Right hindlimb (tissue), 1 donor: ENCODE results near the gene PKLR.
A peak's percentile ranks its signal among the peaks of the same experiment; 100 is the strongest.
"Not testable (repeated sequence)": the region's sequence is repeated elsewhere in the genome, so short reads cannot be mapped to it uniquely, and the experiment has no call there.

ENCODE experiments used
- DNase-seq: peaks from one replicate; pipeline ENCODE4 v3.0.0-alpha.2; 2018

Gene PKLR

DNA sequence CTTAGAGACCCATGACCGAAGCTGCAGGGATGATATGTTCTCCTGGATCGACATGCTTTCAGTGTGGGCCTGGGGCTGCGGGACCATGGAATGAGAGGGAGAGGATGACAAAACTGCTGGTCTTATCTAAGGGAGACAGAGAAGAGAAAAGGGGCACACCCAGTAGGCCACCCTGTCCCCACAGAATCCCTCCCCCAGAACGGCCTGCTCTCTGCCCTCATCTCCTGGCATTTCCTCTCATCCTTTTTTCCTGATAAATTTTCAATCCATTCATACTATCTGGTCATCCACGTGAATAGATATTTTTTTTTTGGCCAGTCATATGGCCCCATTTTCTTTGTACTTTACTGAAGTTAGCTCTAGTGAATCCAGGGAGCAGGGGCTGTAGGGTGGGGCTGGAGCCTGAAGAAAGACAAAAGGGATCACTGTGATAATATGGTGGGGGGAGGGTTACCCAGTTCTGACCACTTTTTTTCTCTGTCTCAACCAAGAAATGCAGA, at the start of gene PKLR:
Gene PKLR (minus strand): TSS at position 97 of the 500 bp plus-strand sequence. CDS start 43 bp downstream, at position 54.
- DNase-seq: no peak

DNA sequence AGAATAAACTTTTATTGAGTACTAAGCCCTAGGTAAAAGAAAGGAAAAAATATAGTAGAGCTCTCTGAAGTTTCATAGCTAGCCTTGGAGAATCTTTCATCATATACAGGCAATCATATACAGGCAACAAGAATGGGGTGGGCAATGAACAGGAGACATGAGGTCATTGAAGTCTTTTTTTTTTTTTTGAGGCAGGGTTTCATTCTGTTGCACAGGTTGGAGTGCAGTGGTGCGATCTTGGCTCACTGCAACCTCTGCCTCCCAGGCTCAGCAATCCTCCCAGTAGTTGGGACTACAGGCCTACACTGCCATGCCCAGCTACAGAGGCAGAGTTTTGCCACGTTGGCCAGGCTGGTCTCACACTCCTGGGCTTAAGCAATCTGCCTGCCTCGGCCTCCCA, 41.6 kb upstream of the PKLR start:
- no peak for DNase-seq

DNA sequence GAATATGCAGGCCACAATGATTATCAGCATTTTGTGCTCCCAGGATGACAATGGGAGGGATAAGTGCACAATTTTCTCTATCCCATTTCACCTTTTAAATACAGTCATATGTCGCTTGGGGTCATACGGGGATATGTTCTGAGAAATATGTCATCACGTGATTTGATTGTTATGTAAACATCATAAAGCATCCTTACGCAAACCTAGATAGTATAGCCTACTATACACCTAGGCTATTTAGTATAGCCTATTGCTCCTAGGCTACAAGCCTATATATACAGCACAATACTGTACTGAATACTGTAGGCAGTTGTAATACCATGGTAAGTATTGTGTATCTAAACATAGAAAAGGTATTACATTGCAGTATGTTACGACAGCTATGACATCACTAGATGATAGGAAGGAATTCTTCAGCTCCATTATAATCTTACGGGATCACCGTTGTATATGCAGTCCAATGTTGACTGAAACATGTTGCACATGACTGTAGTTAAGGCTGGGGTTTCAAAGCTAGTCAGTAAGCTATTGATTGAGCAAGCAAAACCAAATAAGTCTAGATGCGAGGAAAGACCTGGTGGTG, 38.4 kb upstream of the PKLR start:
- DNase-seq: no peak

DNA sequence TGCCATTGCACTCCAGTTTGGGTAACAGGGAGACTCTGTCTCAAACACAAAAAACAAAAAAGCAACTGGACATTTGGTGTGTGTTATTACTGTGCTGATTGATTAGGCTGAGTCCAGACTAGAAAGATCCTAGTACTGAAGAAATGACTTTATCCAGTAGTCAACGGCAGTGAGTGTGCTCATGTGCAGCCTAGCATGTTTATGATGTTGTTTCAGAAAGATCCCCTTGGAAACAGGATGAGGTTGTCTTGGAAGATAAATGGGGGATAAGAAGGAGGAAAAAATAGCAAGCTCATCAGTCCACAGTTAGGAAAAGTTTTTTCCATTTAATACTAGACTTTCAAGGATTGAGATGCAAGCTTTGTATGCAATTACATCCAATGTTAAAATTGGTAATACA, 33.7 kb upstream of the PKLR start:
- no peak for DNase-seq

DNA sequence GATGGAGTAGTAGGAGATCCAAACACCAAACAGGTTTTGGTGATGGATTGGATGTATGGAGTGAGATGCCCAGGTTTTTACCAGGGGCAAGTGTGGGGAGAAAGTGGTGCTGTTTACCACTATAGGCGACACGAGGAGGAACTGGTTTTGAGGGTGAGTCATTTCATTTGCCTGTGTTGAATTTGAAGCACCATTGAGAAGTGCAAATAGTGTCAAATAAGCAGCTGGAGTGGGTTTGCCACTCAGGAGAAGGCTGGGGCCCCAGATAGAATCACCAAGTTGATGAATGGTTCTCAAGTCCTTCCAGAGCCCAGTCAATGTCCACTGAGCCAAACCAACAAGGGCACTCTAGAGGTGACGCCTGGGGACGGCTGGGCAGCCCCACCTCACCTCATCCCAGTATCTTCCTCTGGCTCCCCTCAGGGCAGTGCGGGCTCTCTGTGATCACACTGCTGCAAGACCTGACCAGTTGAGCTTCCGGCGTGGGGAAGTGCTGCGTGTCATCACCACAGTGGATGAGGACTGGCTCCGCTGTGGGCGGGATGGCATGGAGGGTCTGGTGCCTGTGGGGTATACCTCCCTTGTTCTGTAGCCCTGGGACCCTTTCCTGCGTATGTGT, 28.9 kb upstream of the PKLR start:
- no peak for DNase-seq

DNA sequence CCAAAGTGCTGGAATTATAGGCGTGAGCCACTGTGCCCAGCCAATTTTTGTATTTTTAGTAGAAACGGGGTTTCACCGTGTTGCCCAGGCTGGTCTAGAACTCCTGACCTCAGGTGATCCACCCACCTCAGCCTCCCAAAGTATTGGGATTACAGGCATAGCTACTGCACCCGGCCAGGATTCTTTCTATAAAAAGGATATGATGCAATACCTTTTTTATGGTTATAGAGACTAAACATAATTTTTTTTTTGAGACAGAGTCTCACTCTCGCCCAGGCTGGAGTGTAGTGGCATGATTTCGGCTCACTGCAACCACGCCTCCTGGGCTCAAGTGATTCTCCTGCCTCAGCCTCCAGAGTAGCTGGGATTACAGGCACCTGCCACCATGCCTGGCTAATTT, 27.6 kb upstream of the PKLR start:
- not testable (repeated sequence) for DNase-seq

DNA sequence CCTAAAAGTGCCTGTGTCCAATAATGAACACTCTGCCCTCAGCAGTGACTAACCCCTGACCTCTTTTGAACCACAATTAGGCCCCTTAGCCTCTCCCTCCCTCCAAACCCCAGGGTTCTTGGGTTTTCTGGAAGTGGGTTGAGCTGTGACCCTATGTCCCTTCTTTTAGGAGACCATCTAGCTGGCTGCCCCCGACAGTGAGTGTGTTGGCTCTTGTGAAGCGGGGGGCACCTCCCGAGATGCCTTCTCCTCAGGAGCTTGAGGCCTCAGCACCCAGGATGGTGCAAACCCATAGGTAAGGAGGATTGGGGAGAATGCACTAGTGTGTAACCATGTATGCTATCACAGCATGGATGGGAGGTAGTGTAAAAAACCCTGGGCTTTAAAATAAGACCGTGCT, 26.7 kb upstream of the PKLR start:
- no peak for DNase-seq

DNA sequence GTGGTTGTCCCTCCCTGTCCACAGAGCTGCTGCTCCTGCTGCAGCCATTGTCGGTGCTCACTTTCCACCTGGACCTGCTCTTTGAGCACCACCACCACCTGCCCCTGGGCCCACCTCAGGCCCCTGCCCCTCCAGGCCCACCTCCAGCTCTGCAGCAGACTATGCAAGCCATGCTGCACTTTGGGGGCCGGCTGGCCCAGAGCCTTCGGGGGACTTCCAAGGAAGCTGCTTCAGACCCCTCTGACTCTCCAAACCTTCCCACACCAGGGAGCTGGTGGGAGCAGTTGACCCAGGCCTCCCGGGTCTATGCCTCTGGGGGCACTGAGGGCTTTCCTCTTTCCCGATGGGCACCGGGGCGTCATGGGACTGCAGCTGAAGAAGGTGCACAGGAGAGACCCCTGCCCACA, 25.4 kb upstream of the PKLR start:
- no peak for DNase-seq

DNA sequence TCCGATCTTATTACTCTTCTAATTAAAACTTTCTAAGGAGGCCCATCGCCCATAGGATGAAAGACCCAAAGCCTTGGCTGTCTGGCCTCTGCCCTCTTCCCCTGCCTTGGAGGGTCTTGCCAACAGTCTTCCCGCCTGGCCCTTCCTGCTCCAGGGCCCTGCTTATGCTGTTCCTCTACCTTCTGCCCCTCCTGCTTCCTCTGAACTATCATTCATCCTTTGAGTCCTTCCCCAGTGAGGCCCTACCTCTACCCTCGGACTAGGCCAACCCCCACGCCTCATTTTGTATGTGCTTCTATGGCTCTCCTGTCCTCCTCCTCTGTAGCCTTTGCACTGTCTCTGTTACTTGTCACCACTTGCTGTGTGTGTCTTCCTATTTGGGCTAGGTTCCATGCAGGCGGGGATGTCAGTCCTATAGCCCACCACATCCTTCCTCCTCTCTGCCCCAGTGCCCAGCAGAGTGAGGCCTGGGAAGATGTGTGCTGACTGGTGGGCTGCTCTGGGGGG, 24.8 kb upstream of the PKLR start:
- no peak for DNase-seq

DNA sequence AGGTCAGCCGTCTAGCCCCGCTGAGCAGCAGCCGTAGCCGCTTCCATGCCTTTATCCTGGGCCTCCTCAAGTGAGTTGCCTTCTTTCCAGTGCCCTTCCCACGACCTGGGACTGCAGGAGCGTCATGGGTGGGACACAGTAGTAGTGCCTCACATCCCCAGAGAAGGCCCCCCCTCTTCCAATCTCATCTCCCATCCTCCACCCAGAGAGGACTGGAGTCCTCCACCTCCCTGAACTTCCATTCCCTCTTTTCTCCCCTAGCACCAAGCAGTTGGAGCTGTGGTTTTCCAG, 24.3 kb upstream of the PKLR start:
- no peak for DNase-seq

DNA sequence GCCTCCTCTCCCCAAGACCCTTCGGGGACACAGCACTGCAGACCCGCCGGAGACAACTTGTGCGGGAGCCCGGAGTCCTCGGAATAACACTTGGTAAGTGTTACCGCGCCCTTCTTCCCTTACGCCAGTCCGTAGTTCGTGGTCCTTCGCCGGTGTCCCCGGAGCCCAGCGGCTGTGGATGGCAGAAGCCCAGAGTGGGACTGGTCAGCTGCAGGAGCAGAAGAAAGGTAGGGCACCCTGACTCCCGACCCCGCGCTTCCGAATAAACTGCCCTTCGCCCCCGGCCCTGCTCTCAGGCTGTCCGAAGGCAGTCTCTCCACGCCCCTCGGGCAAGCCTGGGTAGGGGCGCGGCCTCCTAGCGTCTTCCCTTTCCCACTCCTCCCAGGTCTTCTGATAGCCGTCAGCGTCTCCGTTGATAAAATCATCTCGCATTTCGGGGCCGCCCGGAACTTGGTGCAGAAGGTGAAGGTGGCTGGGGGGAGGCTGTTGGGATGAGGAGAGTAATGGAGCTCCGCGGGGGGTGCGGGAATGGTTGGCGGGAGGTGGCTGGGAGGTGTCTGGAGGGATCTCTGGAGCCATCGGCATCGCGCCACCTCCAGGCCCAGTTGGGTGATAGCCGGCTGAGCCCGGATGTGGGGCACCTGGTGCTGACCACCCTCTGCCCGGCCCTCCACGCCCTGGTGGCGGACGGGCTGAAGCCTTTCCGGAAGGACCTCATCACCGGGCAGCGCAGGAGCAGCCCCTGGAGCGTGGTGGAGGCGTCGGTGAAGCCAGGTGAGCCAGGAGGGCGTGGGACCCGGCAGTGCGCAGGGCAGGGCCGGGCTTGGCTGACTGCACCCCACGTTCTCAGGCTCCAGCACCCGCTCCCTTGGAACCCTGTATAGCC, 23.7 kb upstream of the PKLR start:
- no peak for DNase-seq

DNA sequence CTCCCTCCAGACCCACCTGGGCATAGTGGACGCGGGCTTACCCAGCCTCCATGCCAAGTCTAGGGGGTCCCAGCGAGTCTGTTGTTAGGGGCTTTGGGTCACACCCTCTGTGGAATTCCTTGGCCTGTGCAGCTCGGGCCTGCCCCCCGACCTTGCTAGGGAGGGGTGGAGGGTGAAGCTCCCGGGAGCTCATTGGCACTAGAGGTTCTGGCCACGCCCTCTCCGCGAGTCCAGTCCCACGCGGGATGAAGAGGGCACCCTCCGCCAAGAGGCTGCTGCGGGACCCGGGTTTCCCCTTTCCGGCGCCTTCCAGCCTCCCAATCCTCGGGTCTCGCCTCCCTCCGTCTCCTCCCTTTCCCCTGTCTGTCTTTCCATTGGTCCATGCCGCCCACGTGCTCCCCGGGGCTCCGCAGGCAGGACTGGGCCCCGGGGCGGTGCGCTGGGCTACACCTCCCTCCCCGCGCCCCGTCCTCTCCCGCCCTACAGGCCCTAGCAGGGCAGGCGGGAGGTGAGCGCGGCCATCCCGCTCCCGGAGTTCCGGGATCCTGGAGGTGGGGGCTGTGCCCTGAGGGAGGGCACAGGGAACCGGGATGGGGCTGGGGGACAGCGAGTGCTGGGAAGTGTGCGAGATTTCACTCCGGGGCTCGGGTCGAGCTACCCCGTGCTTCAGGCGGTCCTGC, 22.9 kb upstream of the PKLR start:
- DNase-seq: peak; percentile 97

DNA sequence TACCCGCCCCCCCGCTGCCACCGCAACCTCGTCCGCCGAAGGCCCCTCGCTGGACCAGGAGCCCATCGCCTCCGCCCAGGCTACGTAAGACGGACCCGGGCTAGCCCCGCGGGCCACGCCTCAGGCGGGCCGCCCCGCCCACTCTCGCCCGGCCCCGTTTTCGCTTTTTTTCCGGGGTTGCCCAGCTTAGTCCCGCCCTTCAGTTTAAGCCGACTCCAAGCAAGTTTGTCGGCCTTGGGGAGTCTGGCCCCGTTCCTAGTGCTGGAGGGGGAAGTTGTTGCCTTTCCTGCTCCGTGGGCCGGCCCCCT, 22.4 kb upstream of the PKLR start:
- peak; percentile 95 for DNase-seq

DNA sequence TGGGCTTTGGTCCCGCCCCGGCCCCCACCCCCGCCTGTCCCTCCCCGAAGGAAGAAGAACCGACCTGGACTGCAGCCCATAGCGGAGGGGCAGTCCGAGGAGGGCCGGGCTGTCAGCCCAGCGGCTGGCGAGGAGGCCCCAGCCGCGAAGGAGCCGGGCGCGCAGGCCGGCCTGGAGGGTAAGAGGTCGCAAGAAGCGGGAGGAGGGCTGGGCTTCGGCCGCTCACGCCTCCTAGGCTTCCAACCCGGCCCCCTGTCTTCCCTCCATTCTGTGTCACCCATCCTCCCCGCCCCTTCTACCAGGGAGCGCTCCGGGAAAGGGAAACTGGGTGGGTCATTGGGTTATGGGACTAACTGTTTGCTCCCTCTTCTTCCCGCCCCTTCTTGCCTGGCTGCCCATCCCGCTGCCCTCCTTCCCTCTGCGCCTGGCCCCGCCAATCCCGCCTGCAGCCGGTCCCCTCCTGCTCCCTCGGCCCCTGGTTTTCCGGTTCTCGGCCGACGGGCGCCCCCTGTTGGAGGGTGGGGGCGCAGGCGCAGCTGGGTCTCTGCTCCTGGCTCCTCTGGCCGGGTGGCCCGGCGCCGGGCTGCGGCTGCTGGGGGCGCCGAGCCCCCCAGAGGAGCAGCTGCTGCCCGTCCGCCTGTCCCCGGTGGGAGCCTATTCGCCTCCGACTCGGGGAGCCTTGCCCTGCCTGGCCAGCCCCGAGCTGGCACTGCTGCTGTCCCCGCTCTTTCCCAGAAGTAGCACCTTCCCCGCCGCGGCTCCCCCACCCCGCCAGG, 21.9 kb upstream of the PKLR start:
- DNase-seq: peak; percentile 96

DNA sequence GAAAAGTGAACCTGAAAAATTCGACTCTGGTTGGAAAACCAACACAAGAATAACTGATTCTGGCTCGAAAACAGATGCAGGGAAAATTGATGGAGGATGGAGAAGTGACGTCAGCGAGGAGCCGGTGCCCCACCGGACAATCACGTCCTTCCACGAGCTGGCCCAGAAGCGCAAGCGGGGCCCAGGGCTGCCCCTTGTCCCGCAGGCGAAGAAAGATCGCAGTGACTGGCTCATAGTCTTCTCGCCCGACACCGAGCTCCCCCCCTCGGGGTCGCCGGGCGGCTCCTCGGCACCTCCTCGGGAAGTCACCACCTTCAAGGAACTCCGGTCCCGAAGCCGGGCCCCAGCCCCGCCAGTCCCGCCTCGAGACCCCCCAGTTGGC, 21.3 kb upstream of the PKLR start:
- no peak for DNase-seq

DNA sequence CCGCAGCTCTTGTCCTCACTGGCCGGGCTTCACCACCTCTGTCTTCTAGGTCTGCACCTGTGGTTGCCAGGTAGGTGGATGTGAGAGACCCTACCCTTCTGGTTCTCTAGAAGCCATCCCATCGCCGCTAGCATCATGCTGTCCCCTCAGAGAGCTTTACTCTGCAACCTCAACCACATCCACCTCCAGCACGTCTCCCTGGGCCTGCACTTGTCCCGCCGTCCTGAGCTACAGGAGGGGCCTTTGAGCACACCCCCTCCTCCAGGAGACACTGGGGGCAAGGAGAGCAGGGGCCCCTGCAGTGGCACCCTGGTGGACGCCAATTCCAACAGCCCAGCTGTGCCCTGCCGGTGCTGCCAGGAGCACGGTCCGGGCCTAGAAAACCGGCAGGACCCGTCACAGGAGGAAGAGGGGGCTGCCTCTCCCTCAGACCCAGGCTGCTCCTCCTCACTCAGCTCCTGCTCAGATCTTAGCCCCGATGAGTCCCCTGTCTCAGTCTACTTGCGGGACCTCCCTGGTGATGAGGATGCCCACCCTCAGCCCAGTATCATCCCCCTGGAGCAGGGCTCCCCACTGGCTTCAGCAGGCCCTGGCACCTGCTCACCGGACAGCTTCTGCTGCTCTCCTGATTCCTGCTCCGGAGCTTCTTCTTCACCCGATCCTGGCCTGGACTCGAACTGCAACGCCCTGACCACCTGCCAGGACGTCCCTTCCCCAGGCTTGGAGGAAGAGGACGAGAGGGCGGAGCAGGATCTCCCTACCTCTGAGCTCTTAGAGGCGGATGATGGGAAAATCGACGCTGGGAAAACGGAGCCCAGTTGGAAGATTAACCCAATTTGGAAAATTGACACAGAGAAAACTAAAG, 20.6 kb upstream of the PKLR start:
- peak; percentile 39 for DNase-seq

DNA sequence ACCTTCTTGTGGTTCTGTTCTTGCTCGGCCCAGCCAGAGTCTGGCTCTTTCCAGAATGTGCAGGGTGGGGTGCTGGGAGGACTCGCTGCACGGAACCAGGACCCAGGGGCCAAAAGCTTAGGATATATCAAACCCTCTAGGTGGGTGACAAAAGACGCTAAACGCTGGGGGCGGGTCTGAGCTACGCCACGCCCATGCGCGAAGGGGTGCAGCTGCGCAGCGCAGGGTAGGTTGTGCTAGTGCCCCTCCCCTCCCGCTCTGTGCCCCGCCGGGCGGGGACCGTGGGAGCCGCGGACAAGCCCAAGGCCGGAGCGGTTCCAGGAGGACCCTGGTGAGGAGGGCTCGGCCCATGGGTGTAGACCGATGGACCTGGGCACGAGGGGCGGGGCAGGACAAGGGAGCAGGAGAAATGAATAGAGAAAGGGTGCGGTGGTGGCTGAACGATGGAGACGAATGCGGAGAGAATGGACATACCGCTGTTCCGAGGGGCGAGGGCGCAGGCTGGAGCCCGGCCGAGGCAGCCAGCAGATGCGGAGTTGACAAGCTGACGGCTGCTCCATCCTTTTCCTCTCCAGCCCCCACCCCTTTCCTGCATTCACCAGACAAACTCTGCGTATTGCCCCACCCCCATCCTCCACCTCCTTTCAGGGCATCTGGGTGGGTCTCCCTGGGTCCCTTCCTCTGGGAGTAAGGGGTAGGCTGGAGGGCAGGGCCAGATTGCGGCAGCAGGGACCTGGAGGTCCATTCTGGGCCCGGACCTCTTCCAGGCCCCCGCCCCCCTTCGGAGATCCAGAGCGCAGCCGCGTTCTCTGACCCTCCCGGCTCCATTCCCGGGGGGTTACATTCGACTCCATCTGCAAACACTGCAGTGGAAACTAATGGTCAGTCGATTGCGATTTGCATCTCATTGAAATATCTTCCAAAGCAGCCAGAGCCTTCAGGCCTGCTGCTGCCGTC, 19.7 kb upstream of the PKLR start, which contains the start of gene RUSC1:
Gene RUSC1 (plus strand): TSS at position 234 of the 957 bp plus-strand sequence. CDS start 880 bp downstream, outside the sequence.
- DNase-seq: peak; percentile 89

DNA sequence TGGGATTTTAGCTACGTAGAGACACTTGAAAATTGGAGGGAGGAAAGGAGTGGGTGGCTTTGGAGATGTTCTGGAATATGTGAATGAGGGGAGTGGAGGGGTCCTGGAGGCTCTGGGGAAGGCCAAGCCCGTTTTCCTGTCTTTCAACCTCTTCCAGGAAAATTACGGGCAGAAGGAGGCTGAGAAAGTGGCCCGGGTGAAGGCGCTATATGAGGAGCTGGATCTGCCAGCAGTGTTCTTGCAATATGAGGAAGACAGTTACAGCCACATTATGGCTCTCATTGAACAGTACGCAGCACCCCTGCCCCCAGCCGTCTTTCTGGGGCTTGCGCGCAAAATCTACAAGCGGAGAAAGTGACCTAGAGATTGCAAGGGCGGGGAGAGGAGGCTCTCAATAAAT, 19.0 kb upstream of the PKLR start:
- DNase-seq: no peak

DNA sequence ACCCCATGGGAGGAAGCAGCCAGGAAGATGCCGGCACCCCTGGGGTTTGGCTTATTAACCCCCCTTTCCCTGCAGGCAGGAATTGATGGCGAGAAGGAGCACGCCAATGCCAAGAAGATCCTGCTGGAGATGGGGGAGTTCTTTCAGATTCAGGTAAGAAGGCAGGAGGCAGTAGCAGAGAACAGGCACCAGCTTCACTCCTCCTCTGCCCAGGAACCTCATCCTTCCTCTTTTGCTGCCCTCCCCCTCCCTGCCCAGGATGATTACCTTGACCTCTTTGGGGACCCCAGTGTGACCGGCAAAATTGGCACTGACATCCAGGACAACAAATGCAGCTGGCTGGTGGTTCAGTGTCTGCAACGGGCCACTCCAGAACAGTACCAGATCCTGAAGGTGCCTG, 18.3 kb upstream of the PKLR start:
- DNase-seq: no peak

DNA sequence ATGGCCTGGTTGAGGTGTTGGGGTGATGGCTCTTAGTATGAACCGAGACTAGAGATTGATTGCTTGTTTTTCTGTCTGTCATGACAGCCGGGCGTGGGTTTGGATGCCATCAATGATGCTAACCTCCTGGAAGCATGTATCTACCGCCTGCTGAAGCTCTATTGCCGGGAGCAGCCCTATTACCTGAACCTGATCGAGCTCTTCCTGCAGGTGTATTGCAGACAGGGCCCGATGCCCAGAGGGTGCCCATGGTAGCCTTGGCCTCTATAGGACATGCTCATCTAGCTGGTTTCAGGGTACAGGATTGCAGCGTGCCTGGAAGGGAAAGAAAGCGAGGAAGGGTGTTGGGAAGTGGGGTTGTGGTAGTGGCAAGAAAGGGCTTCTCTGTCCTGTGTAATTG, 16.8 kb upstream of the PKLR start:
- no peak for DNase-seq
